IMR-90 (cell line): ENCODE results near the gene IFFO2. TPM values are rescaled to one million over a fixed set of nuclear protein-coding genes. Genes with fewer than 3 reads are reported as not detected.

Experiments used
- ATAC-seq: fragments of 200-7000 bp; cut with Tn5 transposase; 2 replicates; pipeline ENCODE4 v1.9.1; 2020; ENCODE audit warnings: low read depth, mild to moderate bottlenecking, moderate library complexity
- BruUV-seq: library from RNA; stranded (reverse); fragments of 400-500 nt; replicated peaks from 2 replicates; lab custom pipeline; 2021; lab: Mats Ljungman, UMichigan
- CTCF ChIA-PET: fragments of 300-600 bp; formaldehyde crosslinking; extraction: SDS; loops from one replicate; lab custom pipeline; 2021; ENCODE audit warnings: antibody characterized with exemption; lab: Yijun Ruan, JAX
- POLR2A ChIA-PET: fragments of 300-600 bp; sonication (Branson Sonifier 250); formaldehyde crosslinking; loops from one replicate; lab custom pipeline; 2022; ENCODE audit warnings: antibody characterized with exemption; ENCODE audit not compliant: unreplicated experiment; lab: Charles Lee
- DNase-seq: peaks from one replicate; pipeline ENCODE4 v3.0.0; 2013
- H2AFZ ChIP-seq: replicated peaks from 2 replicates; pipeline ENCODE3; 2013; ENCODE audit warnings: low read length, mild to moderate bottlenecking; ENCODE audit not compliant: poor library complexity
- H2AK5ac ChIP-seq: 2 replicates; pipeline ENCODE4 v1.6.1; 2013; ENCODE audit warnings: low read depth, low read length, inconsistent platforms
- H2AK9ac ChIP-seq: replicated peaks from 2 replicates; pipeline ENCODE3; 2013; ENCODE audit warnings: mild to moderate bottlenecking, low read depth, low read length, moderate library complexity; ENCODE audit not compliant: poor library complexity
- H2BK120ac ChIP-seq: 2 replicates; pipeline ENCODE4 v1.6.1; 2013; ENCODE audit warnings: low read depth, low read length, inconsistent platforms
- H2BK15ac ChIP-seq: 3 replicates; pipeline ENCODE4 v1.6.1; 2013; ENCODE audit warnings: low read depth, low read length, inconsistent platforms
- H2BK20ac ChIP-seq: 2 replicates; pipeline ENCODE4 v1.6.1; 2013; ENCODE audit warnings: low read depth, mild to moderate bottlenecking, inconsistent platforms, low read length, moderate library complexity
- H2BK5ac ChIP-seq: 2 replicates; pipeline ENCODE4 v1.6.1; 2013; ENCODE audit warnings: mild to moderate bottlenecking, low read depth, low read length, inconsistent platforms; ENCODE audit not compliant: poor library complexity, severe bottlenecking
- H3K14ac ChIP-seq: replicated peaks from 2 replicates; pipeline ENCODE4 v1.6.1; 2013; ENCODE audit warnings: low read depth, low read length, inconsistent platforms
- H3K18ac ChIP-seq: 2 replicates; pipeline ENCODE4 v1.6.1; 2013; ENCODE audit warnings: low read depth, low read length, control low read depth
- H3K23ac ChIP-seq: 2 replicates; pipeline ENCODE4 v1.6.1; 2013; ENCODE audit warnings: low read depth, low read length, inconsistent platforms
- H3K27ac ChIP-seq: 2 replicates; pipeline ENCODE4 v1.5.1; 2013; ENCODE audit warnings: mild to moderate bottlenecking, control low read depth, low read length; ENCODE audit not compliant: insufficient read depth
- H3K27me3 ChIP-seq: 2 replicates; pipeline ENCODE4 v1.6.1; 2013; ENCODE audit warnings: low read length; ENCODE audit not compliant: control insufficient read depth, insufficient read depth
- H3K36me3 ChIP-seq: 2 replicates; pipeline ENCODE4 v1.6.1; 2013; ENCODE audit warnings: low read length, mixed read lengths; ENCODE audit not compliant: control insufficient read depth, insufficient read depth
- H3K4ac ChIP-seq: 2 replicates; pipeline ENCODE4 v1.6.1; 2013; ENCODE audit warnings: low read depth, low read length, inconsistent platforms
- H3K4me1 ChIP-seq: 2 replicates; pipeline ENCODE4 v1.6.1; 2013; ENCODE audit warnings: low read length, mixed read lengths; ENCODE audit not compliant: control insufficient read depth, insufficient read depth
- H3K4me2 ChIP-seq: 2 replicates; pipeline ENCODE4 v1.6.1; 2013; ENCODE audit warnings: low read depth, mild to moderate bottlenecking, control low read depth, low read length, moderate library complexity
- H3K4me3 ChIP-seq: 2 replicates; pipeline ENCODE4 v1.5.1; 2013; ENCODE audit warnings: low read depth, mild to moderate bottlenecking, control low read depth, low read length, moderate library complexity; ENCODE audit not compliant: insufficient read depth
- H3K56ac ChIP-seq: 2 replicates; pipeline ENCODE4 v1.6.1; 2013; ENCODE audit warnings: low read length, inconsistent platforms; ENCODE audit not compliant: insufficient read depth; ENCODE audit errors: extremely low read depth
- H3K79me1 ChIP-seq, 2 experiments: 2 replicates each; pipeline ENCODE4 v1.6.1; 2013; ENCODE audit warnings: low read length in 2 of 2, inconsistent platforms in 1 of 2, low read depth in 1 of 2
- H3K9ac ChIP-seq: 2 replicates; pipeline ENCODE4 v1.6.1; 2013; ENCODE audit warnings: low read depth, low read length, control low read depth
- H3K9me1 ChIP-seq: 2 replicates; pipeline ENCODE4 v1.6.1; 2013; ENCODE audit warnings: low read length, inconsistent platforms; ENCODE audit not compliant: insufficient read depth
- H3K9me3 ChIP-seq: 2 replicates; pipeline ENCODE4 v1.6.1; 2013; ENCODE audit warnings: low read length; ENCODE audit not compliant: control insufficient read depth, insufficient read depth
- H4K20me1 ChIP-seq: 2 replicates; pipeline ENCODE4 v1.6.1; 2013; ENCODE audit warnings: low read length, inconsistent platforms; ENCODE audit not compliant: insufficient read depth
- H4K5ac ChIP-seq: 2 replicates; pipeline ENCODE4 v1.6.1; 2013; ENCODE audit warnings: mild to moderate bottlenecking, low read depth, low read length, control low read depth
- H4K8ac ChIP-seq, 2 experiments: 2 replicates each; pipeline ENCODE4 v1.6.1; 2013; ENCODE audit warnings: low read depth in 2 of 2, low read length in 2 of 2, control low read depth in 1 of 2, inconsistent platforms in 1 of 2
- H4K91ac ChIP-seq: 2 replicates; pipeline ENCODE4 v1.6.1; 2013; ENCODE audit warnings: low read depth, low read length, inconsistent platforms; ENCODE audit not compliant: insufficient read depth
- BHLHE40 ChIP-seq: fragments of 150-350 bp; IDR thresholded peaks from 2 replicates; pipeline ENCODE4 v1.6.1; 2016; ENCODE audit warnings: mild to moderate bottlenecking, low read depth, low read length
- CHD1 ChIP-seq: IDR thresholded peaks from 2 replicates; pipeline ENCODE4 v1.6.1; 2012; ENCODE audit warnings: low read depth, low read length, improper control_type of control experiment
- CTCF ChIP-seq: conservative IDR thresholded peaks from 2 replicates; pipeline ENCODE4 v1.5.1; 2012; ENCODE audit warnings: mild to moderate bottlenecking, low read depth, low read length, improper control_type of control experiment
- ELK1 ChIP-seq: fragments of 150-350 bp; IDR thresholded peaks from 2 replicates; pipeline ENCODE4 v1.6.1; 2016; ENCODE audit warnings: low read depth, mild to moderate bottlenecking, low read length, moderate library complexity, borderline replicate concordance
- FOS ChIP-seq: fragments of 150-350 bp; IDR thresholded peaks from 2 replicates; pipeline ENCODE4 v1.6.1; 2016; ENCODE audit warnings: low read depth, low read length
- MAZ ChIP-seq: IDR thresholded peaks from 2 replicates; pipeline ENCODE4 v1.6.1; 2012; ENCODE audit warnings: low read depth, mild to moderate bottlenecking, low read length, improper control_type of control experiment, moderate library complexity, borderline replicate concordance
- NFE2L2 ChIP-seq: fragments of 150-350 bp; IDR thresholded peaks from 2 replicates; pipeline ENCODE4 v1.6.1; 2016; ENCODE audit warnings: low read depth, mild to moderate bottlenecking, low read length
- RAD21 ChIP-seq: IDR thresholded peaks from 2 replicates; pipeline ENCODE4 v1.6.1; 2012; ENCODE audit warnings: low read length, improper control_type of control experiment
- RCOR1 ChIP-seq: IDR thresholded peaks from 2 replicates; pipeline ENCODE4 v1.6.1; 2012; ENCODE audit warnings: mild to moderate bottlenecking, low read length, improper control_type of control experiment; ENCODE audit not compliant: insufficient replicate concordance
- RFX5 ChIP-seq: IDR thresholded peaks from 2 replicates; pipeline ENCODE4 v1.8.0; 2012; ENCODE audit warnings: low read depth, mild to moderate bottlenecking, low read length, moderate library complexity
- USF2 ChIP-seq: fragments of 150-350 bp; IDR thresholded peaks from 2 replicates; pipeline ENCODE4 v1.6.1; 2017; ENCODE audit warnings: mild to moderate bottlenecking, antibody characterized with exemption, low read length, low read depth
- WGBS, 2 experiments: methylation state at CpG; one replicate each; pipeline versions ENCODE4 v1.1.5 to v1.1.7; 2013; ENCODE audit warnings: missing lambda C conversion rate in 2 of 2; ENCODE audit not compliant: insufficient read length in 1 of 2; ENCODE audit errors: extremely low coverage in 2 of 2; 5-methylcytosine and 5-hydroxymethylcytosine counted together
- dilution Hi-C: fragments of 300-500 bp; cut with HindIII; formaldehyde crosslinking; loops from one replicate; pipeline ENCODE4 v1.14.3; 2018; ENCODE audit warnings: low sequenced_read_pairs; ENCODE audit not compliant: unreplicated experiment
- in situ Hi-C: fragments of 300-500 bp; cut with MboI; formaldehyde crosslinking; loops from 3 replicates; pipeline ENCODE4 v1.14.3; 2019; ENCODE audit warnings: low sequenced_read_pairs, inconsistent platforms, mixed read lengths
- intact Hi-C: fragments of 100-400 bp; cut with micrococcal nuclease; formaldehyde crosslinking; loops from 2 replicates; pipeline ENCODE4 v1.10.0; 2022
- polyA plus RNA-seq, 3 experiments: library from polyadenylated mRNA; depleted of rRNA; stranded (reverse); fragments of >200 nt; gene quantifications; 2 replicates each; pipeline ENCODE4 v1.2.3, GENCODE V29; 2012; ENCODE audit warnings: low replicate concordance in 1 of 3
- total RNA-seq: library from RNA; depleted of rRNA; stranded (reverse); fragments of >200 nt; gene quantifications from 2 replicates; pipeline ENCODE4 v1.2.3, GENCODE V29; 2012

The IFFO2 gene
- total and polyA plus RNA-seq, 2 of the 4 experiments (the other 2 are of a cell fraction): 14.5 to 18.2 TPM

- H3K18ac ChIP-seq: no peak overlapping the region
- H2AK5ac ChIP-seq: no peak overlapping the region
- no TSS peak for BruUV-seq
- no peaks in the 10 kb centered on the region for H3K36me3 ChIP-seq
- H3K4ac ChIP-seq: no peak overlapping the region
- TF ChIP-seq RCOR1 (no peak), FOS (no peak), USF2 (no peak), ELK1 (no peak), RAD21 (no peak), BHLHE40 (no peak), MAZ (no peak), CTCF (no peak), CHD1 (no peak), NFE2L2 (no peak), RFX5 (no peak)
- no peak overlapping the region for H4K5ac ChIP-seq
- H2AK9ac ChIP-seq: no peak overlapping the region
- H4K20me1 ChIP-seq: no peaks in the 10 kb centered on the region
- dilution Hi-C loops (no loop called here), in situ Hi-C loops (no loop called here), intact Hi-C loops (no loop called here)
- H3K9me1 ChIP-seq: no peaks in the 10 kb centered on the region
- peaks cover 12% of the 10 kb centered on the region for H3K9me3 ChIP-seq
- H3K23ac ChIP-seq: no peak overlapping the region
- H3K14ac ChIP-seq: no peak overlapping the region
- WGBS, 2 experiments: no CpG with 5 or more reads among the region's 2 CpGs
- CTCF ChIA-PET: no interaction called here
- H3K4me1 ChIP-seq: no peaks in the 10 kb centered on the region
- H2BK120ac ChIP-seq: no peak overlapping the region
- H2BK5ac ChIP-seq: no peak overlapping the region
- H3K4me3 ChIP-seq: no peak overlapping the region
- H3K79me1 ChIP-seq: no peaks in the 10 kb centered on the region
- H4K8ac ChIP-seq: no peak overlapping the region
- no peak overlapping the region for H4K91ac ChIP-seq
- H2BK15ac ChIP-seq: no peak overlapping the region
- POLR2A ChIA-PET: no interaction called here
- no peak overlapping the region for H3K9ac ChIP-seq
- ATAC-seq: no peak
- no peak overlapping the region for H2AFZ ChIP-seq
- no peak overlapping the region for H3K4me2 ChIP-seq
- H2BK20ac ChIP-seq: no peak overlapping the region
- H3K27me3 ChIP-seq: peaks cover 30% of the 10 kb centered on the region
- H3K56ac ChIP-seq: no peak overlapping the region
- no peak for DNase-seq
- no peak overlapping the region for H3K27ac ChIP-seq
These were observed 24.8 kb upstream of the IFFO2 start for GRCh38 chr1:18981242-18981641.
